Measurements from ENCODE around the gene L3MBTL4.

GRCh38 chr18:5914016-5914415 is 500.7 kb downstream of the L3MBTL4 start:
- no peak for TF ChIP-seq POLR2A (IDR thresholded peaks at IDR 0.05)
- TF ChIP-seq, protein P1, sequence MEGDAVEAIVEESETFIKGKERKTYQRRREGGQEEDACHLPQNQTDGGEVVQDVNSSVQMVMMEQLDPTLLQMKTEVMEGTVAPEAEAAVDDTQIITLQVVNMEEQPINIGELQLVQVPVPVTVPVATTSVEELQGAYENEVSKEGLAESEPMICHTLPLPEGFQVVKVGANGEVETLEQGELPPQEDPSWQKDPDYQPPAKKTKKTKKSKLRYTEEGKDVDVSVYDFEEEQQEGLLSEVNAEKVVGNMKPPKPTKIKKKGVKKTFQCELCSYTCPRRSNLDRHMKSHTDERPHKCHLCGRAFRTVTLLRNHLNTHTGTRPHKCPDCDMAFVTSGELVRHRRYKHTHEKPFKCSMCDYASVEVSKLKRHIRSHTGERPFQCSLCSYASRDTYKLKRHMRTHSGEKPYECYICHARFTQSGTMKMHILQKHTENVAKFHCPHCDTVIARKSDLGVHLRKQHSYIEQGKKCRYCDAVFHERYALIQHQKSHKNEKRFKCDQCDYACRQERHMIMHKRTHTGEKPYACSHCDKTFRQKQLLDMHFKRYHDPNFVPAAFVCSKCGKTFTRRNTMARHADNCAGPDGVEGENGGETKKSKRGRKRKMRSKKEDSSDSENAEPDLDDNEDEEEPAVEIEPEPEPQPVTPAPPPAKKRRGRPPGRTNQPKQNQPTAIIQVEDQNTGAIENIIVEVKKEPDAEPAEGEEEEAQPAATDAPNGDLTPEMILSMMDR (IDR thresholded peaks at IDR 0.05): no peak
